Measurements from ENCODE around the gene SEL1L3.

Gene SEL1L3

DNA sequence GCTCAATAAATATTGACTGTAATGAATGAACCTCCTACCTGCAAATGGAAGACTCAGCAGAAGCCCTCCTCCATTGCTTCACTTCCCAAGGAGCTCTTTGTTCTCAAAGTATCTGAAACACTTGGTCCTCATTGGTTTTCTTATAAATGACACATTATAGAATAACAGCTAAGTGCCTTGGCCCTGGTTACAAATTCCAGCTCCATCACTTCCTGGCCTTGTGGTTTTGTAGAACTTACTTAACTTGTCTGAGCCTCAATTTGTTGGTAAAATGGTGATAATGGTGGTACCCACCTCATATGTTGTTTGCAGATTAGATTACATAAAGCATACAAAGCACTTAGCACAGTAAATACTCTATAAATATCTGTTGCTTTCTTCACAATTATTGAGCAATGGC lies 26.0 kb upstream of the SEL1L3 start:
- Histone ChIP-seq H3K4me3 (ENCODE audit: low read depth, low read length) (no peak overlapping the region), H3K27ac (ENCODE audit: extremely low read depth, low read depth, low read length) (no peak overlapping the region), H3K4me1 (ENCODE audit: control insufficient read depth, insufficient read depth, low read length) (no peaks in the 10 kb centered on the region), H3K36me3 (ENCODE audit: control insufficient read depth in 2 of 2, insufficient read depth in 1 of 2, low read length in 2 of 2) (no peaks in the 10 kb centered on the region), H3K9me3 (ENCODE audit: control insufficient read depth, insufficient read depth, low read depth, low read length) (no peaks in the 10 kb centered on the region)
- ChIA-PET POLR2A (no interaction called here), CTCF (interaction anchor here (1.0 kb wide), 1 partner anchor 99 kb away, joined by 3 read pairs; no protein-coding TSS in a partner anchor)
- TF ChIP-seq, protein P1, sequence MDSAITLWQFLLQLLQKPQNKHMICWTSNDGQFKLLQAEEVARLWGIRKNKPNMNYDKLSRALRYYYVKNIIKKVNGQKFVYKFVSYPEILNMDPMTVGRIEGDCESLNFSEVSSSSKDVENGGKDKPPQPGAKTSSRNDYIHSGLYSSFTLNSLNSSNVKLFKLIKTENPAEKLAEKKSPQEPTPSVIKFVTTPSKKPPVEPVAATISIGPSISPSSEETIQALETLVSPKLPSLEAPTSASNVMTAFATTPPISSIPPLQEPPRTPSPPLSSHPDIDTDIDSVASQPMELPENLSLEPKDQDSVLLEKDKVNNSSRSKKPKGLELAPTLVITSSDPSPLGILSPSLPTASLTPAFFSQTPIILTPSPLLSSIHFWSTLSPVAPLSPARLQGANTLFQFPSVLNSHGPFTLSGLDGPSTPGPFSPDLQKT (IDR thresholded peaks at IDR 0.05; ENCODE audit: borderline replicate concordance, low read depth, low read length): no peak
- TF ChIP-seq ZNF776 (tag by site-specific recombination; IDR thresholded peaks at IDR 0.05; ENCODE audit: borderline replicate concordance): no peak
- no peak for TF ChIP-seq ZNF391 (tag by site-specific recombination; IDR thresholded peaks at IDR 0.05; ENCODE audit: borderline replicate concordance, low read depth)
- TF ChIP-seq ZNF292 (tag by site-specific recombination; IDR thresholded peaks at IDR 0.05; ENCODE audit: borderline replicate concordance, low read depth): no peak
- TF ChIP-seq BCL11A (tag by site-specific recombination; IDR thresholded peaks at IDR 0.05; ENCODE audit: low read depth): no peak
- TF ChIP-seq, protein P2, sequence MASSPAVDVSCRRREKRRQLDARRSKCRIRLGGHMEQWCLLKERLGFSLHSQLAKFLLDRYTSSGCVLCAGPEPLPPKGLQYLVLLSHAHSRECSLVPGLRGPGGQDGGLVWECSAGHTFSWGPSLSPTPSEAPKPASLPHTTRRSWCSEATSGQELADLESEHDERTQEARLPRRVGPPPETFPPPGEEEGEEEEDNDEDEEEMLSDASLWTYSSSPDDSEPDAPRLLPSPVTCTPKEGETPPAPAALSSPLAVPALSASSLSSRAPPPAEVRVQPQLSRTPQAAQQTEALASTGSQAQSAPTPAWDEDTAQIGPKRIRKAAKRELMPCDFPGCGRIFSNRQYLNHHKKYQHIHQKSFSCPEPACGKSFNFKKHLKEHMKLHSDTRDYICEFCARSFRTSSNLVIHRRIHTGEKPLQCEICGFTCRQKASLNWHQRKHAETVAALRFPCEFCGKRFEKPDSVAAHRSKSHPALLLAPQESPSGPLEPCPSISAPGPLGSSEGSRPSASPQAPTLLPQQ (tag by site-specific recombination; IDR thresholded peaks at IDR 0.05): no peak
- TF ChIP-seq YY1 (tag by site-specific recombination; IDR thresholded peaks at IDR 0.05): no peak
- no peak for TF ChIP-seq ZNF76 (tag by site-specific recombination; IDR thresholded peaks at IDR 0.05; ENCODE audit: borderline replicate concordance, low read depth)

DNA sequence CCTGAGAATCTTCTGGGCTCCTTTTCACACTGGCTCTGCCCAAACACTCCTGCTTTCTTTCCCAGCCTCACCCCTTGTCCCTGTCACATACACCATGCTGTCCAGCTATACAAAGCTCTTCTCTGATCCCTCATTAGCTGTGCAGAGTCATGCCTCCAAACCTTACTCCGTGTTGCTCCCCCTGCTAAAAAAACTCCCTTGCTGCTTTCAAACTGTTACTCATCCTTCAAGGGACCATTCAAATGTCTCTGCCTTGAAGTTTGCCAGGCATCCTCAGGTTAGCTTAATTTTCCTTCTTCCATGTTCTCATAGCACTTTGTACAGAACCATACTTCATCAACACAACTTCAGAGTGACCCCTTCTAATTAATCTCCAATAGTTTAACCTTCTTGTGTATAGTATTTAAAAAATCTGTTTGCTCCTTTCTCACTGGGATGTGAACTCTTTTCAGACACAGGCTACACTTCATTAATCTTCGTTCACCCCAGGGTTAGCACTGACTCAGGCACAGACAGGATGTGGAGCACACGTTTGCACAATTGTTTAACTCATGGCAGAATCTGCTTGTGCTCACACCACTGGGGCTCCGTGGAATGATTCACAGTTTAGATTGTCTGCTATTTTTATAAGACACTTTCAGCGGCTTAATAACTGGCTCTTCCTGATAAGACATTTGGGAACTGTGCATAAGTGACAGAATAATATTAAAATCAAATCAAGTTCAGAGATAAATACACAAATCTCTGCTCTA lies 21.4 kb upstream of the SEL1L3 start:
- H3K27ac ChIP-seq (ENCODE audit: extremely low read depth, low read depth, low read length): no peak overlapping the region
- ChIA-PET POLR2A (no interaction called here), CTCF (no interaction called here)
- H3K36me3 ChIP-seq (ENCODE audit: control insufficient read depth in 2 of 2, insufficient read depth in 1 of 2, low read length in 2 of 2): no peaks in the 10 kb centered on the region
- H3K4me3 ChIP-seq (ENCODE audit: low read depth, low read length): no peak overlapping the region
- no peaks in the 10 kb centered on the region for H3K9me3 ChIP-seq (ENCODE audit: control insufficient read depth, insufficient read depth, low read depth, low read length)
- H3K4me1 ChIP-seq (ENCODE audit: control insufficient read depth, insufficient read depth, low read length): no peaks in the 10 kb centered on the region
- TF ChIP-seq ZNF670 (tag by site-specific recombination; IDR thresholded peaks at IDR 0.05; ENCODE audit: low read depth): no peak
- TF ChIP-seq ZNF626 (tag by site-specific recombination; IDR thresholded peaks at IDR 0.05): no peak
- no peak for TF ChIP-seq ZFHX2 (tag by site-specific recombination; conservative IDR thresholded peaks at IDR 0.05)
- no peak for TF ChIP-seq ZNF138 (tag by site-specific recombination; IDR thresholded peaks at IDR 0.05; ENCODE audit: borderline replicate concordance)
- no peak for TF ChIP-seq ZNF114 (tag by site-specific recombination; IDR thresholded peaks at IDR 0.05)
- no peak for TF ChIP-seq KLF10 (tag by site-specific recombination; IDR thresholded peaks at IDR 0.05)
- TF ChIP-seq, protein P3, sequence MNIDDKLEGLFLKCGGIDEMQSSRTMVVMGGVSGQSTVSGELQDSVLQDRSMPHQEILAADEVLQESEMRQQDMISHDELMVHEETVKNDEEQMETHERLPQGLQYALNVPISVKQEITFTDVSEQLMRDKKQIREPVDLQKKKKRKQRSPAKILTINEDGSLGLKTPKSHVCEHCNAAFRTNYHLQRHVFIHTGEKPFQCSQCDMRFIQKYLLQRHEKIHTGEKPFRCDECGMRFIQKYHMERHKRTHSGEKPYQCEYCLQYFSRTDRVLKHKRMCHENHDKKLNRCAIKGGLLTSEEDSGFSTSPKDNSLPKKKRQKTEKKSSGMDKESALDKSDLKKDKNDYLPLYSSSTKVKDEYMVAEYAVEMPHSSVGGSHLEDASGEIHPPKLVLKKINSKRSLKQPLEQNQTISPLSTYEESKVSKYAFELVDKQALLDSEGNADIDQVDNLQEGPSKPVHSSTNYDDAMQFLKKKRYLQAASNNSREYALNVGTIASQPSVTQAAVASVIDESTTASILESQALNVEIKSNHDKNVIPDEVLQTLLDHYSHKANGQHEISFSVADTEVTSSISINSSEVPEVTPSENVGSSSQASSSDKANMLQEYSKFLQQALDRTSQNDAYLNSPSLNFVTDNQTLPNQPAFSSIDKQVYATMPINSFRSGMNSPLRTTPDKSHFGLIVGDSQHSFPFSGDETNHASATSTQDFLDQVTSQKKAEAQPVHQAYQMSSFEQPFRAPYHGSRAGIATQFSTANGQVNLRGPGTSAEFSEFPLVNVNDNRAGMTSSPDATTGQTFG (tag by site-specific recombination; IDR thresholded peaks at IDR 0.05; ENCODE audit: borderline replicate concordance): no peak
- TF ChIP-seq, protein P4, sequence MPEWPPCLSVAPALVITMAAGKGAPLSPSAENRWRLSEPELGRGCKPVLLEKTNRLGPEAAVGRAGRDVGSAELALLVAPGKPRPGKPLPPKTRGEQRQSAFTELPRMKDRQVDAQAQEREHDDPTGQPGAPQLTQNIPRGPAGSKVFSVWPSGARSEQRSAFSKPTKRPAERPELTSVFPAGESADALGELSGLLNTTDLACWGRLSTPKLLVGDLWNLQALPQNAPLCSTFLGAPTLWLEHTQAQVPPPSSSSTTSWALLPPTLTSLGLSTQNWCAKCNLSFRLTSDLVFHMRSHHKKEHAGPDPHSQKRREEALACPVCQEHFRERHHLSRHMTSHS (tag by site-specific recombination; IDR thresholded peaks at IDR 0.05): no peak
- TF ChIP-seq, protein P5, sequence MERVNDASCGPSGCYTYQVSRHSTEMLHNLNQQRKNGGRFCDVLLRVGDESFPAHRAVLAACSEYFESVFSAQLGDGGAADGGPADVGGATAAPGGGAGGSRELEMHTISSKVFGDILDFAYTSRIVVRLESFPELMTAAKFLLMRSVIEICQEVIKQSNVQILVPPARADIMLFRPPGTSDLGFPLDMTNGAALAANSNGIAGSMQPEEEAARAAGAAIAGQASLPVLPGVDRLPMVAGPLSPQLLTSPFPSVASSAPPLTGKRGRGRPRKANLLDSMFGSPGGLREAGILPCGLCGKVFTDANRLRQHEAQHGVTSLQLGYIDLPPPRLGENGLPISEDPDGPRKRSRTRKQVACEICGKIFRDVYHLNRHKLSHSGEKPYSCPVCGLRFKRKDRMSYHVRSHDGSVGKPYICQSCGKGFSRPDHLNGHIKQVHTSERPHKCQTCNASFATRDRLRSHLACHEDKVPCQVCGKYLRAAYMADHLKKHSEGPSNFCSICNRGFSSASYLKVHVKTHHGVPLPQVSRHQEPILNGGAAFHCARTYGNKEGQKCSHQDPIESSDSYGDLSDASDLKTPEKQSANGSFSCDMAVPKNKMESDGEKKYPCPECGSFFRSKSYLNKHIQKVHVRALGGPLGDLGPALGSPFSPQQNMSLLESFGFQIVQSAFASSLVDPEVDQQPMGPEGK (tag by site-specific recombination; IDR thresholded peaks at IDR 0.05): no peak
- TF ChIP-seq SCRT2 (tag by site-specific recombination; IDR thresholded peaks at IDR 0.05): no peak
- TF ChIP-seq, protein P6, sequence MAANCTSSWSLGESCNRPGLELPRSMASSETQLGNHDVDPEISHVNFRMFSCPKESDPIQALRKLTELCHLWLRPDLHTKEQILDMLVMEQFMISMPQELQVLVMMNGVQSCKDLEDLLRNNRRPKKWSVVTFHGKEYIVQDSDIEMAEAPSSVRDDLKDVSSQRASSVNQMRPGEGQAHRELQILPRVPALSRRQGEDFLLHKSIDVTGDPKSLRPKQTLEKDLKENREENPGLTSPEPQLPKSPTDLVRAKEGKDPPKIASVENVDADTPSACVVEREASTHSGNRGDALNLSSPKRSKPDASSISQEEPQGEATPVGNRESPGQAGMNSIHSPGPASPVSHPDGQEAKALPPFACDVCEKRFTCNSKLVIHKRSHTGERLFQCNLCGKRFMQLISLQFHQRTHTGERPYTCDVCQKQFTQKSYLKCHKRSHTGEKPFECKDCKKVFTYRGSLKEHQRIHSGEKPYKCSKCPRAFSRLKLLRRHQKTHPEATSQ (tag by site-specific recombination; IDR thresholded peaks at IDR 0.05): no peak
- TF ChIP-seq ZNF654 (tag by site-specific recombination; IDR thresholded peaks at IDR 0.05; ENCODE audit: low read depth): no peak
- no peak for TF ChIP-seq ZNF2 (tag by site-specific recombination; IDR thresholded peaks at IDR 0.05)
- TF ChIP-seq, protein P7, sequence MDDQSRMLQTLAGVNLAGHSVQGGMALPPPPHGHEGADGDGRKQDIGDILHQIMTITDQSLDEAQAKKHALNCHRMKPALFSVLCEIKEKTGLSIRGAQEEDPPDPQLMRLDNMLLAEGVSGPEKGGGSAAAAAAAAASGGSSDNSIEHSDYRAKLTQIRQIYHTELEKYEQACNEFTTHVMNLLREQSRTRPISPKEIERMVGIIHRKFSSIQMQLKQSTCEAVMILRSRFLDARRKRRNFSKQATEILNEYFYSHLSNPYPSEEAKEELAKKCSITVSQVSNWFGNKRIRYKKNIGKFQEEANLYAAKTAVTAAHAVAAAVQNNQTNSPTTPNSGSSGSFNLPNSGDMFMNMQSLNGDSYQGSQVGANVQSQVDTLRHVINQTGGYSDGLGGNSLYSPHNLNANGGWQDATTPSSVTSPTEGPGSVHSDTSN (CRISPR knock-in tag; IDR thresholded peaks at IDR 0.05): no peak
